PC-3 (cell line): ENCODE data around the gene ZNF584.

Source experiments
- CTCF ChIP-seq: fragments of 300-600 bp; sonication (generic); conservative IDR thresholded peaks from 2 replicates; pipeline ENCODE4 v1.5.1; 2017; ENCODE audit warnings: antibody characterized with exemption, low read depth, mild to moderate bottlenecking, low read length
- EZH2 ChIP-seq: fragments of 300-600 bp; sonication (generic); IDR thresholded peaks from one replicate; pipeline ENCODE4 v1.6.1; 2017; ENCODE audit warnings: antibody characterized with exemption, mild to moderate bottlenecking, low read length; ENCODE audit not compliant: unreplicated experiment

DNA sequence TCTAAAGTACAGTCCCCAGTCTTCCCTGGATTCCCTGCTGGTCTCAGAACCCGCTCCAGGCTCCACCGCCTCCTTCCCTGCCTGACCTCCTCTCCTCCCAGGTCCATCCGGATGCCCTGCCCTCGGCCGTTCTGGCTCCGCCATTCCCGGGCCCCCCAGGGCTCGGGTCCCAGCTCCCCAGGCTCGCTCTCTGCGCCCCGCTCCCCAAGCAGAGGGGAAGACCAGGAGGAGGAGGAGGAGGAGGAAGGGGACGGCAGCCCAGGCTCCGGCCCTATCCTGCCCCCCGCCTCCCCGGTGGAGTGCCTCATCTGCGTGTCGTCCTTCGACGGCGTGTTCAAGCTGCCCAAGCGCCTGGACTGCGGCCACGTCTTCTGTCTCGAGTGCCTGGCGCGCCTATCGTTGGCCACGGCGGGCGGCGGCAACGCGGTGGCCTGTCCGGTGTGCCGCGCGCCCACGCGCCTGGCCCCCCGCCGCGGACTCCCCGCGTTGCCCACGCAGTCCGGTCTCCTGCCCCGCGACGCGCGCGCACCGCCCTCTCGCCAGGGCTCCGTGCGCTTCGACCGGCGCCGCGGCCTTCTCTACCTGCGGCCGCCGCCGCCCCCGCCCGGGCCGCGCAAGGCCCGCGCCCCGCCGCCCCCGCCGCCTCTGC is 12.3 kb upstream of the ZNF584 start:
- no peak for TF ChIP-seq EZH2
- TF ChIP-seq CTCF, result no peak
